NCI-H1048 (cell line): ENCODE measurements around the gene MEGF10.

Experiments used
- DNase-seq: peaks from one replicate; lab custom pipeline; 2025; lab: John Stamatoyannopoulos, UW

Gene MEGF10

GRCh38 chr5:127369796-127370195, 79.2 kb downstream of the MEGF10 start:
- DNase-seq, result no peak

- DNase-seq, result no peak
Observed at GRCh38 chr5:127370631-127371030, 80.0 kb downstream of the MEGF10 start.

GRCh38 chr5:127373858-127374491, 83.4 kb downstream of the MEGF10 start:
- DNase-seq, result no peak

DNA sequence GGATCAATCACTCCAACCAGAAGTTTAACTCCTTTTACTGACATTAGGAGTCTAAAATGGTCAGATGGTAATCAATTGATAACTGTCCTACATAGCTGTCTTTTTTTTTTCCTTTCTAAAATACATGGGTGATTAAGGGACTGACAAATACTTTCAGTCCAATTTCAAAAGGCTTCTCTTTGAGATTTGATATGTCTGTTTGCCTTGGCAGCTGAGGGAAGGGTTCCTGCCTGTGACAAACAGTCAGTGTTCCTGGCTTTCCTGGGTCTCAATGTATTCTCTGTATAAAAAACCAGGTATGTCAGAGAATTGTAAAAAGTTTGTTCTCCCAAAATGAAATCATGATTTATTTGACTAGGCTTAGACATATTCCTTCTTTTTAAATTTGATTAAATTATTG, 84.5 kb downstream of the MEGF10 start:
- DNase-seq, result no peak

DNA sequence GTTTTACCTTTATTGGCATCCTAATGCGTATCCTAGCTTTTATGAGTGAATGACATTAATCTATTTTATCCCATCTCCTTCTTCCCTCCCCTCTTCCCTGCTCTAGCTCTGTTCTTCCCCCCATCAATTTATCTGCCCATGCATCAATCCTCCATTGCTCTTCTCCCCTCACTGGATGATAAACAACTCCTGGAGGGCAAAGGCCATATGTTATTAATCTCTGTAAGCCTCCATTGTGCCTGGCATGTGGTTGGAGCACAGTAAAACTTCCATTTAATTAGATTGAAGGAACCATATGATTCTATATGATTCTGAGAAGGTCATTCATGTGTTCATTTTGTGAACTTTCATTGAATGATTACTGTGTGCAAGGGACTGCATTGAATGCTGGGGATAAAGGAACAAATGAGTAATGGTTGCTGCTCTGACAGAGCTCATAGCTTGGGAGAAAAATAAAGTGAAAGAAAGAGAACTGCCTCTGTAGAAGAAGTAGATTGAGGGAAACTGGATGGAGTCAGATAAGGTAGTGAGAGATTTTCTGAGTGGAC, 85.0 kb downstream of the MEGF10 start:
- no peak for DNase-seq

GRCh38 chr5:127377651-127378050, 87.1 kb downstream of the MEGF10 start:
- no peak for DNase-seq

GRCh38 chr5:127385936-127386335, 95.3 kb downstream of the MEGF10 start:
- no peak for DNase-seq

GRCh38 chr5:127386557-127386956, 96.0 kb downstream of the MEGF10 start:
- no peak for DNase-seq

DNA sequence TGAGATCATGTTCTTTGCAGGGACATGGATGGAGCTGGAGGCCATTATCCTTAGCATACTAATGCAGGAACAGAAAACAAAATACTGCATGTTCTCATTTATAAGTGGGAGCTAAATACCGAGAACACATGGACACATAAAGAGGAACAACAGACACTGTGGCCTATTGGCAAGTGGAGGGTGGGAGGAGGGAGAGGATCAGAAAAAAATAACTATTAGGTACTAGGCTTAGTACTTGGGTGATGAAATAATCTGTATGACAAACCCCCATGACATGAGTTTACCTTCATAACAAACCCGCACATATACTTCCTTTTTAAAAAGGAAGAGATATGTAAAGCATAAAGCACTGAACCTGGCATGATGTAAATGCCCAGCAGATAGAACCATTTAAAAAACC, 99.0 kb downstream of the MEGF10 start:
- DNase-seq, result no peak

DNA sequence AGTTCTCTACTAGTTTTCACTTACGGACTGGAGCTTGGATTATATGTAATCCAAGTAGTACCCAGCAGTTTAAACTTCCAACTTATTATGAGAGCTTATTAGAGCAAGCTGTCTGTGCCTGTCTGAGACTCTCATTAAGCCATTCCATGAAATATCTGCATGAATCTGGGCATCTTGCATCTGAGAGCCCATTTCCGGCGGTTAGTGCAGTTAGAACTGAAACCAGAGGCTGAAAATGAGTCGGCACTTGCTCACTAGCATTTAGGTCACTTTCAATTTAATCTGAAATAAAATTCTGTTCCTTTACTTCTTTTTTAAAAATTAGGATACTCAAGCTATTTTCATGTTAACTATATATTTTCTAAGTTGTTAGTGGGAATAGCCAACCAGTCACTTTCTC, 102.2 kb downstream of the MEGF10 start:
- no peak for DNase-seq

GRCh38 chr5:127396490-127397155, 106.0 kb downstream of the MEGF10 start:
- DNase-seq, result no peak

DNA sequence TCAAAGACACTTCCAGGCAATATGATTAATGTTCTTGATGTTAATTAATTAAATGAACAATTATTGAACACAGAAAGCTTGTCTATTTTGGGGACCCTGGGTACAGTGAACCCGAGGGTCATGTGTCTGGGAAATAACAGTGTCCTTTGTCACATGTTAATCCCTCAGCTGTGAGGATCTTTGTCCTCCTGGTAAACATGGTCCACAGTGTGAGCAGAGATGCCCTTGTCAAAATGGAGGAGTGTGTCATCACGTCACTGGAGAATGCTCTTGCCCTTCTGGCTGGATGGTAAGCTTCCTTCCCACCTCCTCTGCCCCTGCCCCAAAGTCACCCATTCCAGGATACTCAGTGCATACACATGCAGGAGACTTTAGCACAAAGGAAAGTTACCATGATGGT, 107.9 kb downstream of the MEGF10 start:
- no peak for DNase-seq

GRCh38 chr5:127399068-127399467, 108.5 kb downstream of the MEGF10 start:
- DNase-seq, result no peak

DNA sequence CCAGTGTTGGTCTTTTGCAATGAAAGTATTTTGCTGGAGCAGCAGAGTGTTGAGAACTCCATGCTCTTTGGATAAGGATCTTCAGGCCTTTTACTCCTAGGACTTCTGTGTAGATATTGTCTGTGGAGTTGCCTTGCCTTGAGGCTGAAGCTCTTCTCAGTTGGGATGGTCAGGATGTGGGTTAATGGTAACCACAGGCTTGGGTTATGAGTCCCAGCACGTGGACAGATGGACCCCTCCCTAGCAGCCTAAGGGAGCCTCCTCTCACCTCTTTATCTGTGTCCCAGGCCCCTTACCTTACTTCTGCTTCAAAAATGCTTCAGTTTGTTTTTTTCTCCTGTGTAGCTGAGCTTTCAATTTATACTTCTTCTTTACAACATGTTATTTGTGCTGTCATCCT, 109.9 kb downstream of the MEGF10 start:
- no peak for DNase-seq

GRCh38 chr5:127400946-127401670, 110.5 kb downstream of the MEGF10 start:
- no peak for DNase-seq

- DNase-seq, result no peak
Observed at GRCh38 chr5:127402361-127402760, 111.8 kb downstream of the MEGF10 start.

DNA sequence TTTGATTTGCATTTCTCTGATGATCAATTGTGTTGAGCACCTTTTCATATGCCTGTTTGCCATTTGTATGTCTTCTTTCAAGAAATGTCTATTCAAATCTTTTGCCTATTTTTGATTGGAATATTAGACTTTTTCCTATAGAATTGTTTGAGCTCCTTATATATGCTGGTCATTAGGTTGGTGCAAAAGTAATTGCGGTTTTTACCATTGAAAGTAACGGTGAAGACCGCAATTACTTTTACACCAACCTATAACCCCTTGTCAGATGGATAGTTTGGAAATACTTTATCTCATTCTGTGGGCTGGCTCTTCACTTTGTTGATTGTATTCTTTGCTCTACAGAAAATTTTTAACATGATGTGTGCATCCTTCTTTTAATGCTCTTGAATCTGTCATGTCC, 113.6 kb downstream of the MEGF10 start:
- DNase-seq, result no peak

DNA sequence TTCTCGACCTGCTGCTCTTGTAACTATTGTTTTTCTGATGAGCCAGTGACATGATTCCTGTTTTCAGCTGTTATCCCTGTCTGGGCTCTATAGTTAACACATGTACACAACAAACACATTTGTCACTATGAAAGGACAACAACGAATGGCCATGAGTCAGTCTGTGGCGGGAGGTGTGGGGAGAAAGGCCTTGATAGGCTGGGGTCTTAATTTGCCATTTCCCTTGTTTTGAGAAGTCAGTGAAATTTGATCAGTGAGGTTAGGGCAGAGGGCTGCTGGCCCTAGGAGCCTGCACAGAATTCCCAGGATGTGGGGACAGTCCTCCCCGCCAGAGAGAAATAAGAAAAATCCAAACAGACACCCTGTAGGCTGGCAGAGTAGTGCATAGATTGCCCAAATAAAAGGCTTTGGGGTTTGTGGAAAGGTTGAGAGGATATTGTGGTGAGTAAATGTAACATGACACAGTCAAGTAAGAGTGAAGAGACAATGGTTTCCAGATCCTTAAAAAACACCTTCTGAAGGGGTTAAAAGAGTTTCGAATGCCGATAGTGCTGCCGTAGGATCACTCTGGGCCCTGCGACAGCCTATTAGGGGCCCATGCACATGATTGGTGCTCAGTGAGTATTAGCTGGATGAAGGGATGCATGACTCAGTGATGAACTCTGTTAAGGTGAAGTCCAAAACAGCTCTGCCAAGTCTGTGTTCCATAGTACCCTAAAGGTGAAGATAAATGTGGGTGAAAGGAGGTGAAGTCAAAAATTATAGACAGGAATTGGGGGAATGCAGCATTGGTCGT, 115.9 kb downstream of the MEGF10 start:
- DNase-seq, result no peak

GRCh38 chr5:127409246-127409917, 118.8 kb downstream of the MEGF10 start:
- DNase-seq, result no peak

GRCh38 chr5:127409921-127410675, 119.5 kb downstream of the MEGF10 start:
- no peak for DNase-seq

- no peak for DNase-seq
Observed at GRCh38 chr5:127410959-127411358, 120.4 kb downstream of the MEGF10 start.
